ENCODE results near the gene CKLF. TPM values are rescaled to one million over a fixed set of nuclear protein-coding genes. Genes with fewer than 3 reads are reported as not detected.
A peak's percentile ranks its signal among the peaks of the same experiment; 100 is the strongest.

The CKLF gene
- total and polyA plus RNA-seq, 3 experiments from 2014 or later, result 118 to 265 (median 121) TPM

GRCh38 chr16:66525396-66526180 is 26.8 kb upstream of the CKLF start:
- Histone ChIP-seq H3K4me1 (ENCODE audit: insufficient read depth, low read length) (peaks cover 58% of the 10 kb centered on the region), H3K27ac (ENCODE audit: low read depth, low read length) (no peak overlapping the region), H3K27me3 (ENCODE audit: insufficient read depth, low read length, poor library complexity, severe bottlenecking) (no peaks in the 10 kb centered on the region), H3K36me3 (ENCODE audit: insufficient read depth, low read length) (no peaks in the 10 kb centered on the region), H3K9me3 (ENCODE audit: low read length) (no peaks in the 10 kb centered on the region), H3K4me3 (ENCODE audit: low read length) (no peak overlapping the region)
- POLR2A ChIA-PET, result interaction anchor here (0.6 to 1.9 kb wide), 2 partner anchors 17 to 27 kb away, joined by 3 to 5 read pairs; partner anchors contain the start of gene CKLF
- DNase-seq, result no peak
- CTCF ChIA-PET, result interaction anchor here (6.0 kb wide), 1 partner anchor 14 kb away, joined by 39 read pairs; no protein-coding TSS in a partner anchor
- peak overlapping the region in 2 of 7 donors; percentile 15 to 41 for H3K4me3 Mint-ChIP-seq
- peaks cover 0 to 6% (median 2%) of the 10 kb centered on the region in 3 donors for H3K36me3 Mint-ChIP-seq
- H3K27ac Mint-ChIP-seq, result peak overlapping the region in 7 of 8 donors; percentile 89 to 100 (median 97)
- no peaks in the 10 kb centered on the region for H3K9me3 Mint-ChIP-seq
- H3K4me1 Mint-ChIP-seq, result peaks cover 62 to 67% (median 62%) of the 10 kb centered on the region in 3 donors
- H3K27me3 Mint-ChIP-seq, result no peaks in the 10 kb centered on the region

DNA sequence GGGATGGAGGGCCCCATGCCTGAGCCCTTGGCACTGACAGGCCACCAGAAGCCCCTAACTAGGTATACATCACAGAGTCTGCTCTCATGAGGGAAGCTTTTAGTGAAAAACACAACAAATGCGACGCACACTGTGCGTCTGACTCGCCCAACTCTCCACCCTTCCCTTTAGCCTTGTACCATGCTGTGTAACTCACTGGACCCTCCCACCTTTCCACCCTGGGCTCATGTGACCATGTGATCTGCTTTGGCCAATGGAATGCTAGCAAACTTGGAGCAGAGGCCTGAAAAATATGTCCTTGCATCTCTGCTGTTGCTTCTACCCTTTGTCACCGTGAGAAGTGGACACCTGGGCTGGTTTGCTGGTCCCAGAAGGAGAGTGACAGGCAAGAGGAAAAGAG is 24.1 kb upstream of the CKLF start:
- peaks cover 31% of the 10 kb centered on the region for H3K4me1 ChIP-seq (ENCODE audit: insufficient read depth, low read length)
- H3K4me1 Mint-ChIP-seq, result peaks cover 35 to 40% (median 35%) of the 10 kb centered on the region in 3 donors
- H3K27ac ChIP-seq (ENCODE audit: low read depth, low read length), result no peak overlapping the region
- H3K4me3 Mint-ChIP-seq, result no peak overlapping the region
- no peaks in the 10 kb centered on the region for H3K9me3 Mint-ChIP-seq
- ChIA-PET CTCF (interaction anchor here (1.2 to 1.5 kb wide), 2 partner anchors 23 to 85 kb away, joined by 3 read pairs; no protein-coding TSS in a partner anchor), POLR2A (no interaction called here)
- H3K27me3 ChIP-seq (ENCODE audit: insufficient read depth, low read length, poor library complexity, severe bottlenecking), result no peaks in the 10 kb centered on the region
- H3K36me3 Mint-ChIP-seq, result peaks cover 0 to 8% (median 5%) of the 10 kb centered on the region in 3 donors
- H3K27ac Mint-ChIP-seq, result peak overlapping the region in 5 of 8 donors; percentile 8 to 91 (median 66)
- no peak overlapping the region for H3K4me3 ChIP-seq (ENCODE audit: low read length)
- H3K9me3 ChIP-seq (ENCODE audit: low read length), result no peaks in the 10 kb centered on the region
- no peaks in the 10 kb centered on the region for H3K27me3 Mint-ChIP-seq
- no peaks in the 10 kb centered on the region for H3K36me3 ChIP-seq (ENCODE audit: insufficient read depth, low read length)
- no peak for DNase-seq

- Histone ChIP-seq H3K4me3 (ENCODE audit: low read length) (no peak overlapping the region), H3K27me3 (ENCODE audit: insufficient read depth, low read length, poor library complexity, severe bottlenecking) (no peaks in the 10 kb centered on the region), H3K27ac (ENCODE audit: low read depth, low read length) (no peak overlapping the region), H3K36me3 (ENCODE audit: insufficient read depth, low read length) (no peaks in the 10 kb centered on the region), H3K4me1 (ENCODE audit: insufficient read depth, low read length) (peaks cover 20% of the 10 kb centered on the region), H3K9me3 (ENCODE audit: low read length) (no peaks in the 10 kb centered on the region)
- Mint-ChIP-seq H3K27me3 (no peaks in the 10 kb centered on the region), H3K27ac (peak overlapping the region in 5 of 8 donors; percentile 4 to 84 (median 64)), H3K4me3 (no peak overlapping the region), H3K36me3 (peaks cover 0 to 10% (median 10%) of the 10 kb centered on the region in 3 donors), H3K9me3 (no peaks in the 10 kb centered on the region), H3K4me1 (peaks cover 24 to 31% (median 25%) of the 10 kb centered on the region in 3 donors)
- no peak for DNase-seq
- ChIA-PET CTCF (interaction anchor here (1.8 kb wide), 1 partner anchor 18 kb away, joined by 4 read pairs; no protein-coding TSS in a partner anchor), POLR2A (no interaction called here)
Observed at GRCh38 chr16:66529475-66529874, 22.9 kb upstream of the CKLF start.

GRCh38 chr16:66534376-66534799 is 18.0 kb upstream of the CKLF start:
- Mint-ChIP-seq H3K9me3 (no peaks in the 10 kb centered on the region), H3K4me3 (no peak overlapping the region), H3K27me3 (no peaks in the 10 kb centered on the region), H3K27ac (peak overlapping the region in 5 of 8 donors; percentile 2 to 39 (median 30)), H3K36me3 (peaks cover 0 to 13% (median 6%) of the 10 kb centered on the region in 3 donors), H3K4me1 (peaks cover 4 to 11% (median 8%) of the 10 kb centered on the region in 3 donors)
- ChIA-PET POLR2A (no interaction called here), CTCF (interaction anchor here (1.0 kb wide), 1 partner anchor 39 kb away, joined by 3 read pairs; no protein-coding TSS in a partner anchor)
- H3K36me3 ChIP-seq (ENCODE audit: insufficient read depth, low read length), result no peaks in the 10 kb centered on the region
- H3K27me3 ChIP-seq (ENCODE audit: insufficient read depth, low read length, poor library complexity, severe bottlenecking), result no peaks in the 10 kb centered on the region
- H3K9me3 ChIP-seq (ENCODE audit: low read length), result no peaks in the 10 kb centered on the region
- DNase-seq, result no peak
- H3K4me3 ChIP-seq (ENCODE audit: low read length), result no peak overlapping the region
- no peak overlapping the region for H3K27ac ChIP-seq (ENCODE audit: low read depth, low read length)
- no peaks in the 10 kb centered on the region for H3K4me1 ChIP-seq (ENCODE audit: insufficient read depth, low read length)

DNA sequence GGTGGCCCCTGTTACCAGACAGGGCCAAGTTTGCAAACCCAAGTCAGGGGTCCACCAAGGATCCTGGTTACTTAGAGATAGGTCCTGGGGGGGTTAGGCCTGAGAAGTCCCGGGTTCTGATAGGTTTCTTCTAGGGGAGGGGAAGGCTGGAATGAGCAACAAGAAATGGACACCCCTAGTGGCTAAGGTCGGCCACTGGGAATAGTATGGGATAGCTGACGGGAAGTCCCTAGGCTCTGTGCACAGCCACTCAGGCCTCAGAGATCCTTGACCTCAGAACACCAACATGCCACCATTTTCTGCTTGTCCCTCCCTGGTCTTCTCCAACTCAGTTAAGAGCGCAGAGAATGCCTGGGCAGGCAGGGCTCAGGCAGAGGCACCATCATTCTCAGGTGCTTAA is 15.9 kb upstream of the CKLF start:
- Histone ChIP-seq H3K36me3 (ENCODE audit: insufficient read depth, low read length) (no peaks in the 10 kb centered on the region), H3K27ac (ENCODE audit: low read depth, low read length) (no peak overlapping the region), H3K27me3 (ENCODE audit: insufficient read depth, low read length, poor library complexity, severe bottlenecking) (no peaks in the 10 kb centered on the region), H3K4me1 (ENCODE audit: insufficient read depth, low read length) (no peaks in the 10 kb centered on the region), H3K4me3 (ENCODE audit: low read length) (no peak overlapping the region), H3K9me3 (ENCODE audit: low read length) (no peaks in the 10 kb centered on the region)
- ChIA-PET CTCF (interaction anchor here (1.1 kb wide), 1 partner anchor 14 kb away, joined by 4 read pairs; the partner anchor contains the start of gene TK2), POLR2A (interaction anchor here (0.7 kb wide), 1 partner anchor 11 kb away, joined by 6 read pairs; no protein-coding TSS in a partner anchor)
- Mint-ChIP-seq H3K4me1 (peaks cover 11 to 21% (median 20%) of the 10 kb centered on the region in 3 donors), H3K27ac (peak overlapping the region in 1 of 8 donors; percentile 74), H3K27me3 (no peaks in the 10 kb centered on the region), H3K36me3 (peaks cover 0 to 10% (median 2%) of the 10 kb centered on the region in 3 donors), H3K4me3 (no peak overlapping the region), H3K9me3 (no peaks in the 10 kb centered on the region)
- DNase-seq, result no peak

GRCh38 chr16:66537236-66537635 is 15.1 kb upstream of the CKLF start:
- no peaks in the 10 kb centered on the region for H3K9me3 ChIP-seq (ENCODE audit: low read length)
- peaks cover 11 to 21% (median 20%) of the 10 kb centered on the region in 3 donors for H3K4me1 Mint-ChIP-seq
- POLR2A ChIA-PET, result no interaction called here
- H3K27ac Mint-ChIP-seq, result peak overlapping the region in 2 of 8 donors; percentile 53 to 68
- CTCF ChIA-PET, result interaction anchor here (1.1 kb wide), 1 partner anchor 13 kb away, joined by 4 read pairs; the partner anchor contains the start of gene TK2
- no peaks in the 10 kb centered on the region for H3K27me3 ChIP-seq (ENCODE audit: insufficient read depth, low read length, poor library complexity, severe bottlenecking)
- no peaks in the 10 kb centered on the region for H3K4me1 ChIP-seq (ENCODE audit: insufficient read depth, low read length)
- H3K27ac ChIP-seq (ENCODE audit: low read depth, low read length), result no peak overlapping the region
- H3K36me3 ChIP-seq (ENCODE audit: insufficient read depth, low read length), result no peaks in the 10 kb centered on the region
- no peak overlapping the region for H3K4me3 Mint-ChIP-seq
- H3K9me3 Mint-ChIP-seq, result no peaks in the 10 kb centered on the region
- H3K36me3 Mint-ChIP-seq, result peaks cover 0 to 14% (median 2%) of the 10 kb centered on the region in 3 donors
- no peak overlapping the region for H3K4me3 ChIP-seq (ENCODE audit: low read length)
- no peak for DNase-seq
- no peaks in the 10 kb centered on the region for H3K27me3 Mint-ChIP-seq

- H3K4me3 Mint-ChIP-seq, result peak overlapping the region in 2 of 7 donors; percentile 23 to 48
- peaks cover 11 to 23% (median 21%) of the 10 kb centered on the region in 3 donors for H3K4me1 Mint-ChIP-seq
- Histone ChIP-seq H3K9me3 (ENCODE audit: low read length) (no peaks in the 10 kb centered on the region), H3K36me3 (ENCODE audit: insufficient read depth, low read length) (no peaks in the 10 kb centered on the region), H3K4me1 (ENCODE audit: insufficient read depth, low read length) (no peaks in the 10 kb centered on the region), H3K27ac (ENCODE audit: low read depth, low read length) (no peak overlapping the region), H3K4me3 (ENCODE audit: low read length) (no peak overlapping the region), H3K27me3 (ENCODE audit: insufficient read depth, low read length, poor library complexity, severe bottlenecking) (no peaks in the 10 kb centered on the region)
- H3K36me3 Mint-ChIP-seq, result peaks cover 0 to 14% (median 2%) of the 10 kb centered on the region in 3 donors
- H3K27ac Mint-ChIP-seq, result peak overlapping the region in 3 of 8 donors; percentile 13 to 74 (median 46)
- CTCF ChIA-PET, result interaction anchor here (1.7 kb wide), 1 partner anchor 24 kb away, joined by 5 read pairs; no protein-coding TSS in a partner anchor
- no peaks in the 10 kb centered on the region for H3K9me3 Mint-ChIP-seq
- no peaks in the 10 kb centered on the region for H3K27me3 Mint-ChIP-seq
- POLR2A ChIA-PET, result interaction anchor here (0.7 to 1.2 kb wide), 2 partner anchors 15 to 72 kb away, joined by 3 to 6 read pairs; no protein-coding TSS in a partner anchor
- DNase-seq, result no peak
Observed at GRCh38 chr16:66538910-66539309, 13.5 kb upstream of the CKLF start.

All from CD8-positive, alpha-beta memory T cell (primary cell).